CD14-positive monocyte (primary cell): ENCODE data around the gene HSPG2. TPM values are rescaled to one million over a fixed set of nuclear protein-coding genes. Genes with fewer than 3 reads are reported as not detected.

ENCODE experiments used
- DNase-seq, 3 donors: peaks; one replicate each; pipeline ENCODE4 v3.0.0-alpha.2; 2011 to 2022
- H2AFZ ChIP-seq: 2 replicates; pipeline ENCODE4 v1.6.0; 2012; ENCODE audit warnings: mild to moderate bottlenecking, low read depth, low read length, inconsistent platforms; ENCODE audit not compliant: insufficient read depth, poor library complexity, severe bottlenecking
- H3K27ac ChIP-seq, 2 donors: 1 replicate in 1 of 2; 2 replicates in 1 of 2; pipeline ENCODE4 v1.5.1; 2012 to 2013; ENCODE audit warnings: low read length in 2 of 2, control low read depth in 1 of 2, inconsistent platforms in 1 of 2, low read depth in 1 of 2, mild to moderate bottlenecking in 1 of 2
- H3K27me3 ChIP-seq, 2 donors: one replicate each; pipeline versions ENCODE4 v1.6.0 to v1.6.1; 2011 to 2013; ENCODE audit warnings: low read length in 2 of 2; ENCODE audit not compliant: control insufficient read depth in 2 of 2, insufficient read depth in 2 of 2
- H3K36me3 ChIP-seq, 2 donors: replicated peaks in 1 of 2; 1 replicate in 1 of 2; 2 replicates in 1 of 2; pipeline versions ENCODE4 v1.5.1 to v1.6.1; 2012 to 2013; ENCODE audit warnings: low read length in 2 of 2, control low read depth in 1 of 2, inconsistent platforms in 1 of 2, mild to moderate bottlenecking in 1 of 2; ENCODE audit not compliant: insufficient read depth in 2 of 2, control insufficient read depth in 1 of 2
- H3K4me1 ChIP-seq, 2 donors: 1 replicate in 1 of 2; 2 replicates in 1 of 2; pipeline versions ENCODE4 v1.5.1 to v1.6.1; 2012 to 2013; ENCODE audit warnings: low read length in 2 of 2, control low read depth in 1 of 2, inconsistent platforms in 1 of 2, mild to moderate bottlenecking in 1 of 2, moderate library complexity in 1 of 2; ENCODE audit not compliant: insufficient read depth in 2 of 2, control insufficient read depth in 1 of 2
- H3K4me2 ChIP-seq: replicated peaks from 2 replicates; pipeline ENCODE3; 2012; ENCODE audit warnings: low read length, moderate library complexity, mild to moderate bottlenecking; ENCODE audit not compliant: poor library complexity, severe bottlenecking; ENCODE audit errors: extremely low read depth
- H3K4me3 ChIP-seq, 3 experiments: fragments of 200-600 bp in 1 of 3; sonication (generic) in 1 of 3; replicated peaks in 1 of 3; 1 replicate in 2 of 3; 2 replicates in 1 of 3; pipeline ENCODE4 v1.5.1; 2011 to 2013; ENCODE audit warnings: low read length in 3 of 3, mild to moderate bottlenecking in 3 of 3, control low read depth in 2 of 3, low read depth in 2 of 3, inconsistent platforms in 1 of 3, moderate library complexity in 1 of 3
- H3K79me2 ChIP-seq: 2 replicates; pipeline ENCODE4 v1.6.0; 2012; ENCODE audit warnings: mild to moderate bottlenecking, control low read depth, inconsistent platforms, low read length, moderate library complexity; ENCODE audit not compliant: insufficient read depth
- H3K9ac ChIP-seq: 2 replicates; pipeline ENCODE4 v1.6.0; 2017; ENCODE audit warnings: low read length, mild to moderate bottlenecking; ENCODE audit not compliant: insufficient read depth, poor library complexity, severe bottlenecking
- H3K9me3 ChIP-seq, 2 donors: replicated peaks in 1 of 2; 1 replicate in 1 of 2; 2 replicates in 1 of 2; pipeline versions ENCODE4 v1.5.1 to v1.6.1; 2012 to 2013; ENCODE audit warnings: low read length in 2 of 2, control low read depth in 1 of 2; ENCODE audit not compliant: control insufficient read depth in 1 of 2, insufficient read depth in 1 of 2
- H4K20me1 ChIP-seq: 2 replicates; pipeline ENCODE4 v1.6.0; 2012; ENCODE audit warnings: mild to moderate bottlenecking, low read length, control low read depth, moderate library complexity; ENCODE audit not compliant: insufficient read depth
- H3K27ac Mint-ChIP-seq, 7 donors: one replicate each; pipeline ENCODE4 v1.8.0; 2020; ENCODE audit warnings: mild to moderate bottlenecking in 7 of 7, mixed read lengths in 7 of 7, moderate library complexity in 6 of 7, inconsistent platforms in 2 of 7
- H3K27me3 Mint-ChIP-seq, 3 donors: one replicate each; pipeline ENCODE4 v1.8.0; 2021 to 2022; ENCODE audit warnings: low read depth in 3 of 3, mild to moderate bottlenecking in 3 of 3, mixed read lengths in 3 of 3, moderate library complexity in 3 of 3, inconsistent platforms in 1 of 3
- H3K36me3 Mint-ChIP-seq, 2 donors: one replicate each; pipeline ENCODE4 v1.8.0; 2020; ENCODE audit warnings: mixed read lengths in 2 of 2, inconsistent platforms in 1 of 2, mild to moderate bottlenecking in 1 of 2
- H3K4me1 Mint-ChIP-seq: one replicate; pipeline ENCODE4 v1.8.0; 2020; ENCODE audit warnings: mild to moderate bottlenecking, mixed read lengths
- H3K4me3 Mint-ChIP-seq, 2 donors: one replicate each; pipeline ENCODE4 v1.8.0; 2020; ENCODE audit warnings: mild to moderate bottlenecking in 2 of 2, mixed read lengths in 2 of 2, moderate library complexity in 1 of 2
- H3K9me3 Mint-ChIP-seq, 7 donors: one replicate each; pipeline ENCODE4 v1.8.0; 2020 to 2022; ENCODE audit warnings: mixed read lengths in 7 of 7, mild to moderate bottlenecking in 6 of 7, moderate library complexity in 6 of 7, inconsistent platforms in 2 of 7
- CTCF ChIP-seq: fragments of 200-600 bp; IDR thresholded peaks from one replicate; pipeline ENCODE4 v1.8.0; 2022; ENCODE audit warnings: antibody characterized with exemption, mild to moderate bottlenecking
- WGBS: methylation state at CpG from one replicate; pipeline ENCODE4 v1.1.5; 2013; ENCODE audit warnings: missing lambda C conversion rate; ENCODE audit not compliant: insufficient coverage; 5-methylcytosine and 5-hydroxymethylcytosine counted together
- intact Hi-C, 2 donors: fragments of 100-400 bp; cut with micrococcal nuclease; formaldehyde crosslinking; loops; one replicate each; pipeline versions ENCODE4 v1.15.0 to v1.15.1; 2023
- polyA plus RNA-seq, 3 donors: library from polyadenylated mRNA; depleted of rRNA in 1 of 3; unstranded in 2 of 3; stranded (reverse) in 1 of 3; fragments of 300-500 nt in 2 of 3; fragments of >200 nt in 1 of 3; fragmentation: Illumina TruSeq in 2 of 3; gene quantifications; 1 replicate in 2 of 3; 2 replicates in 1 of 3; pipeline ENCODE4 v1.2.3, GENCODE V29; 2012 to 2021

The HSPG2 gene
- polyA plus RNA-seq, 3 donors, result 0.44 TPM; not detected in 2

DNA sequence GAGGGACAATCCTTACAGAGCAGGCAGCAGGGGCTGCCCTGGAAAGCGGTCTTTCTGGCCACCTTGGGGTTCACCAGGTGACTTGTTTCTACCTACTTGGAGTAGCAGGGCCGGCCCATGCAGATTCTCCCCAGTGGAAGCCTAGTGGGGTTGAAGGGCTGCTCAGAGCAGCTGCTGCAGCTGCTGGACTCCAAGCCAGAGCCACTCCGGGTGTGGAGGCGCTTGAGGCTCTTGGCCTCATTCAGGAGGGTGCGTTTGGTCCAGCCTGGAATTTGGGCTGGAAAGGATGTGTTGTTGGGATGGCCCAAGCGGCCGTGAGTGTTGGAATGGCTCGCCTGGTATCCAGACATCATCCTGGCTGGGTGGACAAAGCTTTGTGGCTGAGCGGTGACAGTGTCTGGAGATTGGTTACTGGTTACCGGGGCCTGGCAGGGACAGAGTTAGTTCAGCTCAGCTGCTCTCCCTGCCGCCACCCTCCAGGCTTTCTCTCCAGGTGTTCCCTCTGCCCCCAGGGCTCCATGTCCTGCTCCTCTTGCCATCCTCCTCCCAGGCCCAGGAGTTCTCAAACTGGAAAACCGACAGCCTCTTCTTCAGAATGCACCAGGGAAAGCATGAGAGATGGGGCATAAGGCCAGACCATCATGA, 14.2 kb upstream of the HSPG2 start:
- no peaks in the 10 kb centered on the region for H3K36me3 Mint-ChIP-seq
- H3K27me3 Mint-ChIP-seq, result no peaks in the 10 kb centered on the region
- H3K4me3 ChIP-seq, result no peak overlapping the region
- H3K9ac ChIP-seq, result no peak overlapping the region
- DNase-seq, result no peak
- no peaks in the 10 kb centered on the region for H3K4me1 Mint-ChIP-seq
- H3K9me3 Mint-ChIP-seq, result peaks cover 0 to 3% (median 0%) of the 10 kb centered on the region in 7 donors
- H3K4me2 ChIP-seq, result no peak overlapping the region
- intact Hi-C loops, result no loop called here
- H3K27ac ChIP-seq, result no peak overlapping the region
- no peaks in the 10 kb centered on the region for H3K9me3 ChIP-seq
- no peak overlapping the region for H2AFZ ChIP-seq
- H3K27me3 ChIP-seq, result no peaks in the 10 kb centered on the region
- H3K4me1 ChIP-seq, result no peaks in the 10 kb centered on the region
- no peak overlapping the region for H3K4me3 Mint-ChIP-seq
- no peak overlapping the region for H3K27ac Mint-ChIP-seq
- H3K79me2 ChIP-seq, result no peaks in the 10 kb centered on the region
- H3K36me3 ChIP-seq, result no peaks in the 10 kb centered on the region
- WGBS, result 90% methylated on average over 12 of the region's 12 CpGs
- TF ChIP-seq CTCF, result no peak
- H4K20me1 ChIP-seq, result no peaks in the 10 kb centered on the region

- Histone ChIP-seq H3K9ac (no peak overlapping the region), H4K20me1 (no peaks in the 10 kb centered on the region), H3K4me3 (no peak overlapping the region), H3K79me2 (no peaks in the 10 kb centered on the region), H3K27me3 (no peaks in the 10 kb centered on the region), H3K36me3 (no peaks in the 10 kb centered on the region), H3K27ac (no peak overlapping the region), H3K4me2 (no peak overlapping the region), H3K9me3 (no peaks in the 10 kb centered on the region), H2AFZ (no peak overlapping the region), H3K4me1 (no peaks in the 10 kb centered on the region)
- WGBS, result 92% methylated on average over 7 of the region's 7 CpGs
- no peaks in the 10 kb centered on the region for H3K4me1 Mint-ChIP-seq
- intact Hi-C loops, result no loop called here
- no peak for TF ChIP-seq CTCF
- no peak overlapping the region for H3K27ac Mint-ChIP-seq
- H3K9me3 Mint-ChIP-seq, result peaks cover 0 to 3% (median 0%) of the 10 kb centered on the region in 7 donors
- H3K4me3 Mint-ChIP-seq, result no peak overlapping the region
- no peaks in the 10 kb centered on the region for H3K27me3 Mint-ChIP-seq
- no peaks in the 10 kb centered on the region for H3K36me3 Mint-ChIP-seq
- DNase-seq, result no peak
Measured at GRCh38 chr1:21950734-21951133, 13.6 kb upstream of the HSPG2 start.
